GM23248 (cell line): ENCODE data around the gene CA14.

Experiments used
- EZH2 ChIP-seq: fragments of 200-600 bp; sonication (generic); IDR thresholded peaks from 2 replicates; pipeline ENCODE4 v1.6.1; 2018; ENCODE audit warnings: antibody characterized with exemption, mild to moderate bottlenecking; ENCODE audit not compliant: insufficient read depth, poor library complexity, severe bottlenecking
- EZH2phosphoT487 ChIP-seq: fragments of 200-600 bp; sonication (generic); IDR thresholded peaks from 2 replicates; pipeline ENCODE4 v1.6.1; 2018; ENCODE audit warnings: antibody characterized with exemption, moderate library complexity, mild to moderate bottlenecking, low read depth; ENCODE audit not compliant: insufficient read depth

DNA sequence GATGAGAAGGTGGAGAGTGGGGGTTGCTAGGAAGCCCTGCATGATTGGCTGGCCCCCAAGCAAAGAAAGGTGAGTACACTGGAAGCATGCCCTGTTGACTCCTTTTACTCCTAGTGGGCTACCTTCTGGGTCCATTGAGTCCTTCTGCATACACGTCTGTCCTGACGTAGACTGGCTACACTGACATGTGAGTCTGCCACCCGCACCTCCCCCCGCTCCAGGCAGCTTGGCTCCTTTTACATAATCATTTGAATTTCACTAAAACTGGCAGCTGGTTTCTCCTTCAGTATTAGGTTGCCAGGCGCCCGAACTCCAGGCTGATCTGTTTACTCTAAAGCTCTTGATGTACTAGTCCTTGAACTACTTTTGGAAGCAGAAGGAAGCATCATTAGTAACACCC lies 44.8 kb downstream of the CA14 start:
- TF ChIP-seq EZH2, result no peak
- no peak for TF ChIP-seq EZH2phosphoT487
